Central memory CD8-positive, alpha-beta T cell (primary cell): ENCODE data around the gene DXO.

Experiments used
- ATAC-seq: fragments of 150-1000 bp; cut with Tn5 transposase; replicated peaks from 2 replicates; pipeline ENCODE4 v1.10.0; 2022; ENCODE audit warnings: mild to moderate bottlenecking, moderate FRiP score, moderate number of reproducible peaks; ENCODE audit not compliant: poor library complexity, severe bottlenecking; ENCODE audit errors: extremely low read depth
- DNase-seq, 2 donors: peaks; one replicate each; pipeline ENCODE4 v3.0.0; 2021; ENCODE audit warnings: low spot score in 2 of 2
- H3K27ac Mint-ChIP-seq: one replicate; pipeline ENCODE4 v1.8.0; 2022; ENCODE audit warnings: low read depth, mild to moderate bottlenecking, moderate library complexity, mixed read lengths
- H3K27me3 Mint-ChIP-seq: one replicate; pipeline ENCODE4 v1.8.0; 2022; ENCODE audit warnings: mixed read lengths
- H3K36me3 Mint-ChIP-seq: one replicate; pipeline ENCODE4 v1.8.0; 2022; ENCODE audit warnings: mild to moderate bottlenecking, moderate library complexity, mixed read lengths; ENCODE audit not compliant: insufficient read depth
- H3K4me1 Mint-ChIP-seq: one replicate; pipeline ENCODE4 v1.8.0; 2022; ENCODE audit warnings: mixed read lengths
- H3K4me3 Mint-ChIP-seq: one replicate; pipeline ENCODE4 v1.8.0; 2022; ENCODE audit warnings: mild to moderate bottlenecking, moderate library complexity, mixed read lengths
- H3K9me3 Mint-ChIP-seq: one replicate; pipeline ENCODE4 v1.8.0; 2022; ENCODE audit warnings: mixed read lengths

Gene DXO

GRCh38 chr6:31927863-31928671, 43.9 kb downstream of the DXO start:
- no peak for ATAC-seq
- Mint-ChIP-seq H3K27ac (no peak overlapping the region), H3K36me3 (no peaks in the 10 kb centered on the region)

DNA sequence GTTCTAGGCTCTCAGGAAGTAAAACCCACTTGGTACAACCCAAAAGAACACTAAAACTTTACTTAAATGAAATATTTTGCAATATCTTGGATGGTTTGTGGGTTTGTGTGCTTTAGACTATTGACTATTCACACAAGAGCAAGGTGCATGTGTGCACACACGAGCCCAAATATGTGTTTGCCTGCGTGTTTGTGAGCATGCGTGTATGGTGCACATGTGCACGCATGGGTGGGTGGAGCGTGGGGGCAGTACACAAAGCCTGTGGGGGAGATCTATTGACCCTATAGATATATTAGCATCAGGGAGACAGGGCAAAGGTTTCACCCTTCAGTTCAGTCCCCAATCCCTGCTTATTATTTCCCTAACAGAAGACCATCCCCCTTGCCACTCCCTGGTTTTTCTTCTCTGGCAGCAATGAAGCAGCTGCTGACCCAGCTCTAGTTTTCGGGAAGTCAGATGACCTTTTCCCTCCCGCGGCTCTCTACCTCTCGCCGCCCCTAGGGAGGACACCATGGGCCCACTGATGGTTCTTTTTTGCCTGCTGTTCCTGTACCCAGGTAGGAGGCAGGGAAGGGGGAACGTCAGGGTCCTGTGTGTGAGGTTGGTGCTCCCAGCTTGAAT, 44.6 kb downstream of the DXO start, which contains the start of gene C2:
TSS of gene C2 (plus strand) at position 476 of the 621 bp plus-strand sequence. CDS start at position 512, 36 bp downstream.
- no peaks in the 10 kb centered on the region for H3K27me3 Mint-ChIP-seq
- no peak for DNase-seq
- no peak within 1 kb of the TSS for H3K4me3 Mint-ChIP-seq
- H3K9me3 Mint-ChIP-seq = no peaks in the 10 kb centered on the region
- H3K36me3 Mint-ChIP-seq = no peaks in the 10 kb centered on the region
- no peaks in the 10 kb centered on the region for H3K4me1 Mint-ChIP-seq
- no peak within 1 kb of the TSS for H3K27ac Mint-ChIP-seq
- ATAC-seq = no peak

More at GRCh38 chr6:31927863-31928671, 43.9 kb downstream of the DXO start:
- Mint-ChIP-seq H3K9me3 (no peaks in the 10 kb centered on the region), H3K4me3 (no peak overlapping the region), H3K27me3 (peaks cover 3% of the 10 kb centered on the region), H3K4me1 (no peaks in the 10 kb centered on the region)
- no peak for DNase-seq

DNA sequence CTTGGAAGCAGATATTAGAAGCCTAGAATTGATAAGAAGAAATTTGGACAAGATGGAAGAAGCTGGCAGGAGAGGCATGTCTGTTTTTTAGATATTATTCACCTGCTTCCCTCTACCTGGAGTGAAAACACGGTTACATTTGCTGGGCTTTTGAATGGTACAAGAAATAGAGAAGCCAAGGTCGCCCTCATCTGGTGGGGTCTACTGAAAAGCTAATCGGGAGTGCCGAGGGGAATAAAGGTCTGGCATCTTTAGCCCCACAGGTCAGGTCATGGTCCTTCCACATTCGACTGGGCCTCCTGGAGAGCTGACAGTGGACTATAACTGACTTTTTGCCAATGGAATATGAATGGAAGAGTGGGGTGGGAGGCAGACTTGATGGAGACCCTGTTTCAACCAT, 49.0 kb downstream of the DXO start:
- H3K4me1 Mint-ChIP-seq = no peaks in the 10 kb centered on the region
- H3K4me3 Mint-ChIP-seq = no peak overlapping the region
- no peak overlapping the region for H3K27ac Mint-ChIP-seq
- no peaks in the 10 kb centered on the region for H3K36me3 Mint-ChIP-seq
- no peak for ATAC-seq
- no peaks in the 10 kb centered on the region for H3K27me3 Mint-ChIP-seq
- DNase-seq = no peak
- no peaks in the 10 kb centered on the region for H3K9me3 Mint-ChIP-seq

GRCh38 chr6:31920811-31921210, 51.1 kb downstream of the DXO start:
- H3K9me3 Mint-ChIP-seq = no peaks in the 10 kb centered on the region
- no peak overlapping the region for H3K4me3 Mint-ChIP-seq
- DNase-seq (no peak), ATAC-seq (no peak)
- H3K36me3 Mint-ChIP-seq = no peaks in the 10 kb centered on the region
- H3K27ac Mint-ChIP-seq = no peak overlapping the region
- peaks cover 5% of the 10 kb centered on the region for H3K27me3 Mint-ChIP-seq
- no peaks in the 10 kb centered on the region for H3K4me1 Mint-ChIP-seq
